Measurements from ENCODE around the gene ABR. TPM values are rescaled to one million over a fixed set of nuclear protein-coding genes. Genes with fewer than 3 reads are reported as not detected.

Gene ABR
- polyA plus RNA-seq, 1 donor from 2014 or later = 34.5 TPM

GRCh38 chr17:1096215-1096614 lies 83.6 kb downstream of the ABR start:
- Histone ChIP-seq H3K79me2 (replicated peaks; ENCODE audit: insufficient read depth, low read length) (no peaks in the 10 kb centered on the region), H3K27me3 (ENCODE audit: insufficient read depth, low read depth, low read length) (no peaks in the 10 kb centered on the region), H3K4me3 (ENCODE audit: low read length) (no peak overlapping the region), H3K27ac (ENCODE audit: low read length) (no peak overlapping the region), H3K36me3 (ENCODE audit: insufficient read depth, low read length) (peaks cover 7% of the 10 kb centered on the region), H2AFZ (ENCODE audit: low read depth, low read length) (no peak overlapping the region), H3K4me2 (ENCODE audit: low read length) (no peak overlapping the region), H3F3A (ENCODE audit: insufficient read depth, low read length, poor library complexity, severe bottlenecking) (no peaks in the 10 kb centered on the region), H3K9me2 (ENCODE audit: insufficient read depth, low read length) (no peaks in the 10 kb centered on the region), H3K9me3 (ENCODE audit: low read length) (no peaks in the 10 kb centered on the region), H3K9ac (ENCODE audit: low read length) (no peak overlapping the region), H4K20me1 (ENCODE audit: insufficient read depth) (no peaks in the 10 kb centered on the region)
- TF ChIP-seq TAF1 (IDR thresholded peaks at IDR 0.05; ENCODE audit: low read depth) (no peak), MXI1 (conservative IDR thresholded peaks at IDR 0.05; ENCODE audit: poor library complexity, severe bottlenecking) (no peak), REST (IDR thresholded peaks at IDR 0.05; ENCODE audit: borderline replicate concordance) (no peak), EZH2 (IDR thresholded peaks at IDR 0.05; ENCODE audit: borderline replicate concordance, insufficient read depth, low read length, poor library complexity, severe bottlenecking) (no peak), EP300 (conservative IDR thresholded peaks at IDR 0.05; ENCODE audit: poor library complexity, severe bottlenecking) (no peak), SMC3 (conservative IDR thresholded peaks at IDR 0.05; ENCODE audit: poor library complexity) (no peak), CTCF (IDR thresholded peaks at IDR 0.05; ENCODE audit: poor library complexity, severe bottlenecking) (no peak), RAD21 (conservative IDR thresholded peaks at IDR 0.05) (no peak), POLR2AphosphoS5 (IDR thresholded peaks at IDR 0.05) (no peak)

- Histone ChIP-seq H3K9ac (ENCODE audit: low read length) (no peak overlapping the region), H3K4me2 (ENCODE audit: low read length) (no peak overlapping the region), H4K20me1 (ENCODE audit: insufficient read depth) (no peaks in the 10 kb centered on the region), H3F3A (ENCODE audit: insufficient read depth, low read length, poor library complexity, severe bottlenecking) (no peaks in the 10 kb centered on the region), H3K9me2 (ENCODE audit: insufficient read depth, low read length) (no peaks in the 10 kb centered on the region), H3K9me3 (ENCODE audit: low read length) (no peaks in the 10 kb centered on the region), H3K79me2 (replicated peaks; ENCODE audit: insufficient read depth, low read length) (no peaks in the 10 kb centered on the region), H3K27ac (ENCODE audit: low read length) (no peak overlapping the region), H2AFZ (ENCODE audit: low read depth, low read length) (no peak overlapping the region), H3K4me3 (ENCODE audit: low read length) (no peak overlapping the region), H3K36me3 (ENCODE audit: insufficient read depth, low read length) (peaks cover 7% of the 10 kb centered on the region), H3K27me3 (ENCODE audit: insufficient read depth, low read depth, low read length) (no peaks in the 10 kb centered on the region)
- no peak for TF ChIP-seq EZH2 (IDR thresholded peaks at IDR 0.05; ENCODE audit: borderline replicate concordance, insufficient read depth, low read length, poor library complexity, severe bottlenecking)
- no peak for TF ChIP-seq REST (IDR thresholded peaks at IDR 0.05; ENCODE audit: borderline replicate concordance)
- no peak for TF ChIP-seq RAD21 (conservative IDR thresholded peaks at IDR 0.05)
- TF ChIP-seq EP300 (conservative IDR thresholded peaks at IDR 0.05; ENCODE audit: poor library complexity, severe bottlenecking) = no peak
- TF ChIP-seq POLR2AphosphoS5 (IDR thresholded peaks at IDR 0.05) = no peak
- no peak for TF ChIP-seq TAF1 (IDR thresholded peaks at IDR 0.05; ENCODE audit: low read depth)
- TF ChIP-seq CTCF (IDR thresholded peaks at IDR 0.05; ENCODE audit: poor library complexity, severe bottlenecking) = no peak
- TF ChIP-seq MXI1 (conservative IDR thresholded peaks at IDR 0.05; ENCODE audit: poor library complexity, severe bottlenecking) = no peak
- no peak for TF ChIP-seq SMC3 (conservative IDR thresholded peaks at IDR 0.05; ENCODE audit: poor library complexity)
These were observed 84.0 kb downstream of the ABR start for GRCh38 chr17:1095853-1096173.
